GM12878 (cell line): ENCODE results near the gene GSE1. TPM values are rescaled to one million over a fixed set of nuclear protein-coding genes. Genes with fewer than 3 reads are reported as not detected.

Experiments used
- ATAC-seq: fragments of 200-7000 bp; cut with Tn5 transposase; 3 replicates; pipeline ENCODE4 v1.9.1; 2020; ENCODE audit warnings: mild to moderate bottlenecking, moderate library complexity
- BruUV-seq: library from RNA; stranded (reverse); fragments of 400-500 nt; replicated peaks from 2 replicates; lab custom pipeline; 2021; lab: Mats Ljungman, UMichigan
- CTCF ChIA-PET: fragments of 300-600 bp; sonication (Branson Sonifier 250); formaldehyde crosslinking; extraction: SDS; loops from one replicate; lab custom pipeline; 2021; ENCODE audit warnings: inconsistent platforms; lab: Yijun Ruan, JAX
- POLR2A ChIA-PET: fragments of 350-600 bp; formaldehyde crosslinking; extraction: SDS; loops from one replicate; lab custom pipeline; 2021; ENCODE audit warnings: inconsistent platforms; lab: Charles Lee
- RAD21 ChIA-PET: fragments of 300-600 bp; sonication (Branson Sonifier 250); formaldehyde crosslinking; loops from one replicate; lab custom pipeline; 2023; ENCODE audit warnings: antibody characterized with exemption; ENCODE audit not compliant: unreplicated experiment; lab: Charles Lee
- SMC1A ChIA-PET: fragments of 300-600 bp; sonication (Branson Sonifier 250); formaldehyde crosslinking; loops from one replicate; lab custom pipeline; 2023; ENCODE audit not compliant: unreplicated experiment, uncharacterized antibody; lab: Charles Lee
- DNase-seq: peaks from one replicate; pipeline ENCODE4 v3.0.0-alpha.2; 2011; ENCODE audit warnings: low read depth, low spot score
- FAIRE-seq: peaks from 3 replicates; lab custom pipeline; 2011; peaks lifted over from hg19 to GRCh38; lab: Jason Lieb, UNC
- H2AFZ ChIP-seq: 2 replicates; pipeline ENCODE4 v1.6.0; 2011; ENCODE audit warnings: low read depth, low read length, control low read depth; ENCODE audit not compliant: control insufficient read depth
- H3K27ac ChIP-seq: 2 replicates; pipeline ENCODE4 v1.5.1; 2011; ENCODE audit warnings: control low read depth; ENCODE audit not compliant: control insufficient read depth, insufficient read depth
- H3K27me3 ChIP-seq, 2 experiments: replicated peaks in 1 of 2; 2 replicates each; pipeline versions ENCODE4 v1.6.0 to v1.6.1; 2011; ENCODE audit warnings: low read length in 1 of 2; ENCODE audit not compliant: control insufficient read depth in 2 of 2, insufficient read depth in 2 of 2
- H3K36me3 ChIP-seq, 2 experiments: 2 replicates each; pipeline ENCODE4 v1.5.1; 2011; ENCODE audit warnings: low read length in 1 of 2; ENCODE audit not compliant: control insufficient read depth in 2 of 2, insufficient read depth in 2 of 2
- H3K4me1 ChIP-seq: 2 replicates; pipeline ENCODE4 v1.6.1; 2011; ENCODE audit warnings: mild to moderate bottlenecking, low read length, moderate library complexity, mixed read lengths; ENCODE audit not compliant: control insufficient read depth, insufficient read depth
- H3K4me2 ChIP-seq: 2 replicates; pipeline ENCODE4 v1.6.0; 2011; ENCODE audit warnings: control low read depth; ENCODE audit not compliant: control insufficient read depth, insufficient read depth
- H3K4me3 ChIP-seq: fragments of 200-600 bp; sonication (generic); 2 replicates; pipeline ENCODE4 v1.5.1; 2016
- H3K79me2 ChIP-seq: 2 replicates; pipeline ENCODE4 v1.6.0; 2011; ENCODE audit warnings: low read length; ENCODE audit not compliant: control insufficient read depth, insufficient read depth
- H3K9ac ChIP-seq: 2 replicates; pipeline ENCODE4 v1.8.0; 2011; ENCODE audit warnings: low read length, control low read depth, mixed read lengths; ENCODE audit not compliant: control insufficient read depth, insufficient read depth
- H3K9me3 ChIP-seq: replicated peaks from 3 replicates; pipeline ENCODE4 v1.5.1; 2011; ENCODE audit warnings: mild to moderate bottlenecking, low read length; ENCODE audit not compliant: control insufficient read depth, insufficient read depth
- H4K20me1 ChIP-seq: 2 replicates; pipeline ENCODE4 v1.6.0; 2011; ENCODE audit not compliant: control insufficient read depth, insufficient read depth
- BHLHE40 ChIP-seq, 2 experiments: fragments of 450-650 bp in 1 of 2; IDR thresholded peaks; 2 replicates each; pipeline ENCODE4 v1.6.1; 2011 to 2017; ENCODE audit warnings: low read depth in 2 of 2, borderline replicate concordance in 1 of 2, improper control_type of control experiment in 1 of 2, low read length in 1 of 2, mild to moderate bottlenecking in 1 of 2
- NR2F1 ChIP-seq: fragments of 450-650 bp; conservative IDR thresholded peaks from 2 replicates; pipeline ENCODE4 v1.6.1; 2017; ENCODE audit warnings: mild to moderate bottlenecking
- PML ChIP-seq: IDR thresholded peaks from 2 replicates; pipeline ENCODE4 v1.6.1; 2012; ENCODE audit warnings: low read length, inconsistent platforms
- SREBF1 ChIP-seq: IDR thresholded peaks from 2 replicates; pipeline ENCODE4 v1.6.1; 2012; ENCODE audit warnings: mild to moderate bottlenecking, low read length
- WGBS: methylation state at CpG from one replicate; pipeline ENCODE4 v1.1.6; 2016; ENCODE audit warnings: low lambda C conversion rate; ENCODE audit not compliant: insufficient replicate concordance, insufficient coverage; ENCODE audit errors: missing lambda C conversion rate; 5-methylcytosine and 5-hydroxymethylcytosine counted together
- in situ Hi-C: fragments of 300-500 bp; cut with MboI; formaldehyde crosslinking; loops from 9 replicates; pipeline ENCODE4 v1.14.3; 2018; ENCODE audit warnings: mixed read lengths
- intact Hi-C: fragments of 100-400 bp; cut with micrococcal nuclease; formaldehyde crosslinking; loops from one replicate; pipeline ENCODE4 v1.14.2; 2022; ENCODE audit not compliant: unreplicated experiment
- polyA plus RNA-seq, 11 experiments: library from polyadenylated mRNA; depleted of rRNA in 4 of 11; unstranded in 6 of 11; stranded (reverse) in 5 of 11; fragments of >200 nt; fragmentation: Nextera tagmentation in 4 of 11; fragmentation: Illumina TruSeq in 1 of 11; extraction: Ambion mirVana in 4 of 11; extraction: Trizol in 1 of 11; gene quantifications; 1 replicate in 1 of 11; 2 replicates in 10 of 11; pipeline versions ENCODE4 v1.2.1 to v1.2.3, GENCODE V29; 2011 to 2016; ENCODE audit warnings: inconsistent platforms in 2 of 11, missing spikeins in 2 of 11, low read depth in 1 of 11
- total RNA-seq, 4 experiments: library from RNA; depleted of rRNA in 3 of 4; stranded (reverse); fragments of >200 nt in 3 of 4; fragmentation: Illumina TruSeq in 1 of 4; extraction: Trizol in 1 of 4; gene quantifications; 2 replicates each; pipeline versions ENCODE4 v1.2.1 to v1.2.3, GENCODE V29; 2013 to 2021
- TF ChIP-seq, protein P1 (sequence below): IDR thresholded peaks from 2 replicates; pipeline ENCODE4 v1.6.1; 2012; ENCODE audit warnings: improper control_type of control experiment, low read depth, low read length; ENCODE audit not compliant: insufficient replicate concordance

Gene GSE1
- total and polyA plus RNA-seq, 10 of the 15 experiments (the other 5 are each of a cell fraction or from before 2014, with no cell fraction given): 4.6 to 58.7 (median 18.2) TPM

DNA sequence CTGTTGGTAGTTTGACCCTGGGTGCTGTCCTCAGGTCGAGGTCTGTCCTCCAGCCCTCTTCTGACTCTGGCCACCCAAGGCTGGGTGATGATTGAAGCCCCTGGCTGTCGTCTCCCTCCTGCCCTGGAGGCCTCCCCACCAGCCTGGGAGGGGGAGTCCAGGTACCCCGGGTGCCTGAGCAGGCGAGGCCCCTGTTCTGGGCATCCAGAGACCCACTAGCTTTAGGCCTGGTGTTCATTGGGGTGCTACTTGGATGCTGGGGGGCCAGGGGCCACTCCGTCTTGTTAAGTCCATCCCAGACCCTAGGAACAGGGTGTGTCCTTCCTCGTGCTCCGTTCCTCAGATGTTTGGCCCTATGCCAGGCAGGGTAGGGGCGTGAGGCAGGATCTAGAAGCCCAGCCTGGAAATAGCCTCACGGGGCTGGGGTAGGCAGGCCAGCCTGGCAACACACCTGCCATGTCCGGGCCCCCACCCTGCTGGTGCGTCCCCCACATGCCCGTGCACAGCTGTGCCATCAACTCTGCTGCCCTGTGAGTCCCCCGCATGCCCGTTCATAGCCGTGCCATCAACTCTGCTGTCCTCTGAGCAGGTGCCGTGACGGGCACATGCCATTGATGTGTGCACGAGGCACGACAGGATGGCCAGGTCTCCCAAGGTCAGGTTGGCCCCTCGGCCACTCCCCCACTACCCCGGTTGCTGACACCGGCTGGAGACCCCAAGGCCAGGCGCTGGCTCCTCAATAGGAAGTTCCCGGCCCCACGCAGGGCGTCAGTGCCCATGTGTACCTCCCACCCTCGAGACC lies 38.7 kb downstream of the GSE1 start:
- peaks cover 2 to 44% of the 10 kb centered on the region in 2 experiments; a peak in 3 of 4 replicates for H3K36me3 ChIP-seq
- no peaks in the 10 kb centered on the region; the same call in 1 of the 2 replicates for H4K20me1 ChIP-seq
- H2AFZ ChIP-seq: no peak overlapping the region
- no peaks in the 10 kb centered on the region for H3K79me2 ChIP-seq
- no peak overlapping the region for H3K9ac ChIP-seq
- SMC1A ChIA-PET: no interaction called here
- no peaks in the 10 kb centered on the region for H3K4me1 ChIP-seq
- no peaks in the 10 kb centered on the region for H3K27me3 ChIP-seq
- CTCF ChIA-PET: no interaction called here
- H3K4me3 ChIP-seq: no peak overlapping the region
- RAD21 ChIA-PET: no interaction called here
- no peaks in the 10 kb centered on the region for H3K9me3 ChIP-seq
- intact Hi-C loops (no loop called here), in situ Hi-C loops (no loop called here)
- TF ChIP-seq BHLHE40 (IDR thresholded peaks at IDR 0.05; ENCODE audit: borderline replicate concordance in 1 of 2, low read depth in 2 of 2, low read length in 1 of 2) (no peak), PML (no peak), SREBF1 (no peak), NR2F1 (no peak)
- TF ChIP-seq, protein P1, sequence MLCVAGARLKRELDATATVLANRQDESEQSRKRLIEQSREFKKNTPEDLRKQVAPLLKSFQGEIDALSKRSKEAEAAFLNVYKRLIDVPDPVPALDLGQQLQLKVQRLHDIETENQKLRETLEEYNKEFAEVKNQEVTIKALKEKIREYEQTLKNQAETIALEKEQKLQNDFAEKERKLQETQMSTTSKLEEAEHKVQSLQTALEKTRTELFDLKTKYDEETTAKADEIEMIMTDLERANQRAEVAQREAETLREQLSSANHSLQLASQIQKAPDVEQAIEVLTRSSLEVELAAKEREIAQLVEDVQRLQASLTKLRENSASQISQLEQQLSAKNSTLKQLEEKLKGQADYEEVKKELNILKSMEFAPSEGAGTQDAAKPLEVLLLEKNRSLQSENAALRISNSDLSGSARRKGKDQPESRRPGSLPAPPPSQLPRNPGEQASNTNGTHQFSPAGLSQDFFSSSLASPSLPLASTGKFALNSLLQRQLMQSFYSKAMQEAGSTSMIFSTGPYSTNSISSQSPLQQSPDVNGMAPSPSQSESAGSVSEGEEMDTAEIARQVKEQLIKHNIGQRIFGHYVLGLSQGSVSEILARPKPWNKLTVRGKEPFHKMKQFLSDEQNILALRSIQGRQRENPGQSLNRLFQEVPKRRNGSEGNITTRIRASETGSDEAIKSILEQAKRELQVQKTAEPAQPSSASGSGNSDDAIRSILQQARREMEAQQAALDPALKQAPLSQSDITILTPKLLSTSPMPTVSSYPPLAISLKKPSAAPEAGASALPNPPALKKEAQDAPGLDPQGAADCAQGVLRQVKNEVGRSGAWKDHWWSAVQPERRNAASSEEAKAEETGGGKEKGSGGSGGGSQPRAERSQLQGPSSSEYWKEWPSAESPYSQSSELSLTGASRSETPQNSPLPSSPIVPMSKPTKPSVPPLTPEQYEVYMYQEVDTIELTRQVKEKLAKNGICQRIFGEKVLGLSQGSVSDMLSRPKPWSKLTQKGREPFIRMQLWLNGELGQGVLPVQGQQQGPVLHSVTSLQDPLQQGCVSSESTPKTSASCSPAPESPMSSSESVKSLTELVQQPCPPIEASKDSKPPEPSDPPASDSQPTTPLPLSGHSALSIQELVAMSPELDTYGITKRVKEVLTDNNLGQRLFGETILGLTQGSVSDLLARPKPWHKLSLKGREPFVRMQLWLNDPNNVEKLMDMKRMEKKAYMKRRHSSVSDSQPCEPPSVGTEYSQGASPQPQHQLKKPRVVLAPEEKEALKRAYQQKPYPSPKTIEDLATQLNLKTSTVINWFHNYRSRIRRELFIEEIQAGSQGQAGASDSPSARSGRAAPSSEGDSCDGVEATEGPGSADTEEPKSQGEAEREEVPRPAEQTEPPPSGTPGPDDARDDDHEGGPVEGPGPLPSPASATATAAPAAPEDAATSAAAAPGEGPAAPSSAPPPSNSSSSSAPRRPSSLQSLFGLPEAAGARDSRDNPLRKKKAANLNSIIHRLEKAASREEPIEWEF: no peak
- no peak for FAIRE-seq
- POLR2A ChIA-PET: no interaction called here
- H3K4me2 ChIP-seq: no peak overlapping the region
- DNase-seq: no peak
- H3K27ac ChIP-seq: no peak overlapping the region
- 83% methylated on average over 23 of the region's 27 CpGs for WGBS
- no peak; the same call in 2 of the 3 replicates for ATAC-seq
- no TSS peak for BruUV-seq
